Breast epithelium (tissue), 4 donors: Measurements from ENCODE around the gene LRP6. TPM values are rescaled to one million over a fixed set of nuclear protein-coding genes. Genes with fewer than 3 reads are reported as not detected.

ENCODE experiments used
- DNase-seq, 2 donors: peaks; one replicate each; pipeline ENCODE4 v3.0.0-alpha.2; 2019; ENCODE audit warnings: low spot score in 2 of 2
- H3K27ac ChIP-seq, 2 donors: fragments of 200-600 bp; sonication (generic) in 1 of 2; one replicate each; pipeline ENCODE4 v1.5.1; 2016 to 2019; ENCODE audit warnings: mild to moderate bottlenecking in 1 of 2
- H3K27me3 ChIP-seq, 2 donors: fragments of 200-600 bp; sonication (generic) in 1 of 2; one replicate each; pipeline versions ENCODE4 v1.5.1 to v1.6.0; 2017 to 2019; ENCODE audit warnings: control low read depth in 1 of 2, mild to moderate bottlenecking in 1 of 2
- H3K36me3 ChIP-seq: fragments of 200-600 bp; one replicate; pipeline ENCODE4 v1.5.1; 2019
- H3K4me1 ChIP-seq, 2 donors: fragments of 200-600 bp; sonication (generic); one replicate each; pipeline ENCODE4 v1.5.1; 2016 to 2019; ENCODE audit warnings: control low read depth in 1 of 2
- H3K4me3 ChIP-seq, 3 donors: fragments of 200-600 bp; sonication (generic); 1 replicate in 2 of 3; 2 replicates in 1 of 3; pipeline ENCODE4 v1.5.1; 2016 to 2019; ENCODE audit warnings: mild to moderate bottlenecking in 3 of 3, moderate library complexity in 2 of 3
- H3K9me3 ChIP-seq, 2 donors: fragments of 200-600 bp; sonication (generic) in 1 of 2; one replicate each; pipeline ENCODE4 v1.5.1; 2016 to 2019; ENCODE audit warnings: control low read depth in 1 of 2
- POLR2A ChIP-seq: fragments of 450-650 bp; IDR thresholded peaks from one replicate; pipeline ENCODE4 v1.6.1; 2016; ENCODE audit warnings: antibody characterized with exemption, mild to moderate bottlenecking, moderate library complexity
- POLR2AphosphoS5 ChIP-seq, 3 donors: sonication (generic); formaldehyde crosslinking; IDR thresholded peaks; one replicate each; pipeline ENCODE4 v1.6.1; 2017; ENCODE audit warnings: antibody characterized with exemption in 3 of 3
- intact Hi-C: fragments of 100-400 bp; cut with DNase I; formaldehyde crosslinking; loops from one replicate; pipeline ENCODE4 v1.15.1; 2023; ENCODE audit warnings: low total_unique reads
- total RNA-seq, 3 donors: library from RNA; depleted of rRNA; stranded (reverse); fragments of >200 nt; gene quantifications; one replicate each; pipeline ENCODE4 v1.1.0, GENCODE V29; 2016
- TF ChIP-seq, protein P1 (sequence below), 3 donors: fragments of 450-650 bp; IDR thresholded peaks; one replicate each; pipeline ENCODE4 v1.5.1; 2016 to 2017; ENCODE audit warnings: antibody characterized with exemption in 3 of 3, mild to moderate bottlenecking in 3 of 3, moderate library complexity in 3 of 3

The LRP6 gene
- total RNA-seq, 3 donors from 2014 or later = 28.6 to 69.1 (median 52.4) TPM

- intact Hi-C loops = no loop called here
- no peak for DNase-seq
- Histone ChIP-seq H3K4me1 (no peaks in the 10 kb centered on the region), H3K9me3 (no peaks in the 10 kb centered on the region), H3K36me3 (no peaks in the 10 kb centered on the region), H3K27ac (no peak overlapping the region), H3K4me3 (no peak overlapping the region), H3K27me3 (no peaks in the 10 kb centered on the region)
- TF ChIP-seq, protein P1, sequence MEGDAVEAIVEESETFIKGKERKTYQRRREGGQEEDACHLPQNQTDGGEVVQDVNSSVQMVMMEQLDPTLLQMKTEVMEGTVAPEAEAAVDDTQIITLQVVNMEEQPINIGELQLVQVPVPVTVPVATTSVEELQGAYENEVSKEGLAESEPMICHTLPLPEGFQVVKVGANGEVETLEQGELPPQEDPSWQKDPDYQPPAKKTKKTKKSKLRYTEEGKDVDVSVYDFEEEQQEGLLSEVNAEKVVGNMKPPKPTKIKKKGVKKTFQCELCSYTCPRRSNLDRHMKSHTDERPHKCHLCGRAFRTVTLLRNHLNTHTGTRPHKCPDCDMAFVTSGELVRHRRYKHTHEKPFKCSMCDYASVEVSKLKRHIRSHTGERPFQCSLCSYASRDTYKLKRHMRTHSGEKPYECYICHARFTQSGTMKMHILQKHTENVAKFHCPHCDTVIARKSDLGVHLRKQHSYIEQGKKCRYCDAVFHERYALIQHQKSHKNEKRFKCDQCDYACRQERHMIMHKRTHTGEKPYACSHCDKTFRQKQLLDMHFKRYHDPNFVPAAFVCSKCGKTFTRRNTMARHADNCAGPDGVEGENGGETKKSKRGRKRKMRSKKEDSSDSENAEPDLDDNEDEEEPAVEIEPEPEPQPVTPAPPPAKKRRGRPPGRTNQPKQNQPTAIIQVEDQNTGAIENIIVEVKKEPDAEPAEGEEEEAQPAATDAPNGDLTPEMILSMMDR (IDR thresholded peaks at IDR 0.05) = no peak
- TF ChIP-seq POLR2AphosphoS5 (IDR thresholded peaks at IDR 0.05) (no peak), POLR2A (no peak)
Measured at GRCh38 chr12:12301122-12301521, 34.3 kb upstream of the LRP6 start.

DNA sequence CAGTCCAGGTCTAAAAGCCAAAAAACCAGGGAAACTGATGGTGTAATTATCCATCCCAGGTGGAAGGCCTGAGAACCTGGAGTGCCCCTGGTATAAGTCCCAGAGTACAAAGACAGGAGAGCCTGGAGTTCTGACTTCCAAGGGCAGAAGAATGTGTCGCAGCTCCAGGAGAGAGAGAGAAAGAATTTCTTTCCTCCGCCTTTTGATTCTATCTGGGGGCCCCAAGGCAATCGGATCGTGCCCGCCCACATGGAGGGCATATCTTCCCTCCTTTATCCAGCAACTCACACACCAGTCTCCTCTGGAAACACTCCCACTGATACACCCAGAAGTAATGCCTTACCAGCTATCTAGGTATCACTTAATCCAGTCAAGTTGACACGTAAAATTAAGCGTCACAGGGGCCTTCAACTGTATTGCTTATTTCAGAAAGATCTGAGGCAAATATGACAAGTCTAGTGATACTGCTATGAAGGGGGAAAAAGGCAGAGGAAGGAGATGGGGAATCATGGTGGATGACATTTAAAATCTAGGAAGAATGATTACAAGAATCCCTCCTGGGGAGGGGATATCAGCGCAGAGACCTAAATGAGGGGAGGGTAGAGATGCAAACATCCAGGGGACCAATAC lies 30.5 kb upstream of the LRP6 start:
- no peaks in the 10 kb centered on the region for H3K36me3 ChIP-seq
- H3K4me3 ChIP-seq = no peak overlapping the region
- no peak for DNase-seq
- no peaks in the 10 kb centered on the region for H3K27me3 ChIP-seq
- H3K4me1 ChIP-seq = no peaks in the 10 kb centered on the region
- TF ChIP-seq, protein P1 (IDR thresholded peaks at IDR 0.05) = no peak
- TF ChIP-seq POLR2A (no peak), POLR2AphosphoS5 (IDR thresholded peaks at IDR 0.05) (no peak)
- H3K9me3 ChIP-seq = no peaks in the 10 kb centered on the region
- H3K27ac ChIP-seq = no peak overlapping the region
- intact Hi-C loops = no loop called here

DNA sequence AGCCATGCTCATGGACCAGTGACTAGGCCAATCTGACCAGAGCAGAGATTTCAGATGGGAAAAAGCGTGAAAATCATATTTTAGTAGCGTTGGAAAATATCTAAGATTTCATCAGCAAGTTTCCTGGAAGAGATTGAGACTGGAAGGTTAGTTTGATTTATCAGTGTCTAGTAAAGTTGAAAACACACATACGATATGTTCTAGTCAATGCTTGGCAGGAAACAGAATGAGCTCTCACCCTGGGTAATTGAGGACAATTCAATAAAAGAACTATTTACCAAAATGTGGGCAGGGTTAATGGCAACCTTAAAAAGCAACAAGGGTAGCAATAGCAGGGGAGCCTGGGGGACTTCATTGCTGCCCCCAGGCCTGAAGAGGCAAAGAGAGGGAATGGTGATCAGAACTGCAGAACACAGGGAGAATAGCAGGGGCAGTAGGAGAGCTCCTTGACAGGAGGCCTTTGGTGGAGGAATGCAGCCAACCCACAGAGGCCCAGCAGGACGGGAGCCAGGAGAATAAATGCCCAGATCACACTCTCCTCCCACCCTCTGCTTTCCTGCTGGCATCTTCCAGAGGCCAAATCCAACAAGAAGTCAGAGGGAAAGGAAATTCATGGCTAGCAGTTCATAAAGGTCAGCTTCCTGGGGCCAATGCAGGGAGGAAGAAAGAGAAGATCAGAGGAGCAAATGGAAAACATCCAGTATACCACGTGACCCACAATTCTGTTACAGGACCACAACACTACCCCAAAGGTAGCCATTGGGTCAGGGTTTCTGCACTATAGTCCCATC lies 27.6 kb upstream of the LRP6 start:
- intact Hi-C loops = no loop called here
- Histone ChIP-seq H3K4me1 (no peaks in the 10 kb centered on the region), H3K27ac (no peak overlapping the region), H3K4me3 (no peak overlapping the region), H3K36me3 (no peaks in the 10 kb centered on the region), H3K27me3 (no peaks in the 10 kb centered on the region), H3K9me3 (no peaks in the 10 kb centered on the region)
- DNase-seq = no peak
- TF ChIP-seq, protein P1 (IDR thresholded peaks at IDR 0.05) = no peak
- TF ChIP-seq POLR2A (no peak), POLR2AphosphoS5 (IDR thresholded peaks at IDR 0.05) (no peak)

DNA sequence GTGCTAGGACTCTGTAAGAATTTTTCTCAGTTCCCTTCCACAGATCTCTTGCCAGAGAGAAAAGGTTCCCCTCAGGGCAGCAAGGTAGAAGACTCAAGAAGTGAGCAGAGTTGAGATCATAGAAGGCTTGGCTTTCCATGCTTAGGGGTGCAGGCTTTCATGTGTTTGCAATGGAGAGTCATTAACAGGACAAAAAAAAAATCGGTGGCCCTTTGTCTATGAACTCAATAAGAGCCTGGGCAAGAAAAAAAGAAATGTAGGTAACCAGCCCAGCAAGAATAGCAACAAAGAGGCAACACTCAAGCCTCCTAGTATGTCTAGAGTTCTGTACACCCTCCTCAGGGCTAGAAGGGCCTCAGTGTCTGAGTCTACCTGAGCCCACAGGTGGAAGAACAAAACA lies 23.4 kb upstream of the LRP6 start:
- Histone ChIP-seq H3K9me3 (no peaks in the 10 kb centered on the region), H3K36me3 (no peaks in the 10 kb centered on the region), H3K4me3 (no peak overlapping the region), H3K27ac (no peak overlapping the region), H3K27me3 (no peaks in the 10 kb centered on the region), H3K4me1 (no peaks in the 10 kb centered on the region)
- intact Hi-C loops = no loop called here
- no peak for DNase-seq
- no peak for TF ChIP-seq POLR2AphosphoS5 (IDR thresholded peaks at IDR 0.05)
- TF ChIP-seq POLR2A = no peak
- TF ChIP-seq, protein P1 (IDR thresholded peaks at IDR 0.05) = no peak

GRCh38 chr12:12286441-12286840 lies 19.6 kb upstream of the LRP6 start:
- TF ChIP-seq POLR2AphosphoS5 (IDR thresholded peaks at IDR 0.05) = no peak
- Histone ChIP-seq H3K27ac (no peak overlapping the region), H3K36me3 (no peaks in the 10 kb centered on the region), H3K4me1 (no peaks in the 10 kb centered on the region), H3K27me3 (no peaks in the 10 kb centered on the region), H3K9me3 (no peaks in the 10 kb centered on the region), H3K4me3 (no peak overlapping the region)
- DNase-seq = no peak
- intact Hi-C loops = no loop called here
